GM12891 (cell line): ENCODE data around the gene SCART1.
"Not testable (repeated sequence)": the region's sequence is repeated elsewhere in the genome, so short reads cannot be mapped to it uniquely, and the experiment has no call there.

ENCODE experiments used
- DNase-seq: peaks from one replicate; pipeline ENCODE4 v3.0.0; 2011; ENCODE audit warnings: low spot score; ENCODE audit not compliant: insufficient read length
- FAIRE-seq: peaks from 2 replicates; lab custom pipeline; 2011; peaks lifted over from hg19 to GRCh38; lab: Jason Lieb, UNC
- PAX5 ChIP-seq: IDR thresholded peaks from 2 replicates; pipeline ENCODE4 v1.6.1; 2011; ENCODE audit warnings: low read length, moderate library complexity, mild to moderate bottlenecking; ENCODE audit not compliant: insufficient read depth, severe bottlenecking
- POLR2A ChIP-seq: IDR thresholded peaks from 2 replicates; pipeline ENCODE4 v1.6.1; 2011; ENCODE audit warnings: low read depth, low read length, control low read depth
- POLR2AphosphoS5 ChIP-seq: IDR thresholded peaks from 2 replicates; pipeline ENCODE4 v1.6.1; 2011; ENCODE audit warnings: low read depth, low read length, control low read depth
- POU2F2 ChIP-seq: IDR thresholded peaks from 2 replicates; pipeline ENCODE4 v1.6.1; 2011; ENCODE audit warnings: low read depth, mild to moderate bottlenecking, control low read depth, low read length, moderate library complexity
- SPI1 ChIP-seq: IDR thresholded peaks from 2 replicates; pipeline ENCODE4 v1.6.1; 2011; ENCODE audit warnings: low read depth, low read length, control low read depth
- TAF1 ChIP-seq: IDR thresholded peaks from 2 replicates; pipeline ENCODE4 v1.6.1; 2011; ENCODE audit warnings: low read depth, low read length, control low read depth

Gene SCART1

DNA sequence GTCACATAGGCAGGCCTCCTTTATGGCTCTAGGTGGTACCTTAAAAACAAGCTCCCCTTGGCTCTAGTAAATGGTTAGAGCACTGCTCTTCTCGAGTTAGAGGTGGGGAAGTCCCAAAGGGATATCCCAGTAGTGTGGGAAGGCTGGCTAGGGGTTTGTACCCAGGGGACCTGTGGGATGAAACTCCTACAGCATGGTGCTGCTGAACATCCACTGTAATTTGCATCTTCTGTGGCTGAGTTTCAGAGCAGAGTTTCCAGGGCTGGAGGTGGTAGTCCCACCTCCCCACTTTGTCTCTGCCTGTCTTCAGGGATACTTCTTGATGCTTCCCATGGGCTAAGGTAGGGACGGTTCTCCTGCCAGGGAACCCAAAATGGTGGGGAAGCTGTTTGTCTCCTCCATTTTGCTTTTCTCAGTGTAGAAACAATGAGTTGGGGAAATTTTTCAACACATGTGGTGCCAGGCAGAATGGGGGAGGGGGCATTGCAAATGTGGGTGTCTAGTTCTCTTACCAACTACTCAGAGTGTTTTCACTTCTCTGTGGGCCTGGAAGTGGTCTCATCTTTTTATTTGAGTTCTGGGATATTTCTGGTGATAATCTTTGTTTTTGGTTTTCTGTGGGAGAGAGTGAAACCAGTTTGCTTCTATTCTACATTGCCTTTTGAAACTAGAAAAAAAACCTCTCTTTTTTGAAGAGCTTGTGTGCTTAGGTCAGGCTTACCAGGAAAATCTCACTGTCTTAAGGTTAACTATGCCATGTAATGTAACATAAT is 36.3 kb downstream of the SCART1 start:
- FAIRE-seq (peak; percentile 72), DNase-seq (no peak)
- TF ChIP-seq POLR2A (no peak), POU2F2 (no peak; the same call in 1 of the 2 replicates), SPI1 (peak; percentile 65; the same call in 1 of the 2 replicates)

GRCh38 chr10:133493562-133493961 is 39.8 kb downstream of the SCART1 start:
- not testable (repeated sequence) for FAIRE-seq

DNA sequence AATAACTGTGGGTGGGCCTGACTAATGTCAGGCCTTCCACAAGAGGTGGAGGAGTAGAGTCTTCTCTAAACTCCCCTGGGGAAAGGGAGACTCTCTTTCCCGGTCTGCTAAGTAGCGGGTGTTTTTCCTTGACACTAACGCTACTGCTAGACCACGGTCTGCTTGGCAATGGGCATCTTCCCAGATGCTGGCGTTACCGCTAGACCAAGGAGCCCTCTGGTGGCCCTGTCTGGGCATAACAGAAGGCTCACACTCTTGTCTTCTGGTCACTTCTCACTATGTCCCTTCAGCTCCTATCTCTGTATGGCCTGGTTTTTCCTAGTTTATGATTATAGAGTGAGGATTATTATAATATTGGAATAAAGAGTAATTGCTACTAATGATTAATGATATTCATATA is 43.6 kb downstream of the SCART1 start:
- not testable (repeated sequence) for DNase-seq, FAIRE-seq

More at GRCh38 chr10:133493562-133493961, 39.8 kb downstream of the SCART1 start:
- DNase-seq: not testable (repeated sequence)

GRCh38 chr10:133499176-133499575 is 45.4 kb downstream of the SCART1 start:
- not testable (repeated sequence) for FAIRE-seq, DNase-seq

DNA sequence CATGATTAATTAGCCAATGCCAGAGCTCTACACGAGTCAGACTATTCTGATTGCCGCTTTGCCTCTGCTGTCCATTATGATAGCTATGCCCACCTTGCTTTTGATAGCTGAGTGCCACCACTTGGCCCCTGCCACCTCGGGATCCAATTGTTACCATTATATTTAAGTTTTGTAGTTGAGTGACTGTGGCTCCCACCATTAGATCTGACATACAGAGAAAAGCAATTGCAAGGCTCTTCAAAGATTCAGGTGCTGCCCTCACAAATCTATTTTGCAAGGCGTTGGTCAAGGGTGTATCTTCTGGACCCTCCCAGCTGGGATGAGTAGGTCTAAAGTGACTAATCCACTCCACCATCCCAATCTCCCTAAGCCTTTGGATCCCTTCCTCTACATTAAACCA is 47.2 kb downstream of the SCART1 start:
- DNase-seq, FAIRE-seq: not testable (repeated sequence)

DNA sequence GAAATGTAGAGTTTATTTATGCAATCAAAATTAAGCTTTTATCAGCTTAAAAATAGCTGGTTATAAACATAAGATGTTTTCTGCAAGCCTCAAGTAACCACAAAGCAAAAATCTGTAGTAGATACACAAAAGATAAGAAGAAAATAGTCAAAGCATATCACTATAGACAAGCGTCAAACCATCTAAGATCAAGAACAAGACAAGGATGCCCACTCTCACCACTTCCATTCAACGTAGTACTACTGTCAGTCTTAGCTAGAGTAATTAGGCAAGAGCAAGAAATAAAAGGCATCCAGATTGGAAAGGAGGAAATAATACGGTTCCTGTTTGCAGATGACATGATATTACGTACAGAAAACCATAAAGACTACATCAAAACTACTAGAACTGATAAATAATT is 56.0 kb downstream of the SCART1 start:
- FAIRE-seq: no peak
- DNase-seq: no peak
- TF ChIP-seq POLR2AphosphoS5 (no peak), SPI1 (no peak), POLR2A (no peak), TAF1 (no peak), PAX5 (no peak), POU2F2 (no peak)

DNA sequence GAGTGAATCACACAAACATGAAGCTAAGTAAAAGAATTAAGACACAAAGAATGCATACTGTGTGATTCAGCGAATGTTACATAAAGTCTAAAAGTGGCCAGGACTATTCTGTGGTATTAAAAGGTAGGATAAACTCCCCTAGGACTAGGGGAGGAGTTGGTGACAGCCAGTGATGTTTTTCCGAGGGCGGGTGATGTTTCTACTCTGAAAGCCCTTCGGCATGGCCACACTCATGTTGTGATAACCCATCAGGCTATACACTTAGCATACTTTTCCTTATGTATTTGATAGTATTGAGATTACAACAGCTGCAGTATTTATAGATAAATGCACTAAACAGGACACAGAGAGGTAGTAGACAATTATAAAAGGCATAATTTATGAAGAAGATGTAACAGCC is 57.7 kb downstream of the SCART1 start:
- DNase-seq: no peak
- no peak for FAIRE-seq
- TF ChIP-seq POLR2A (no peak), PAX5 (no peak), SPI1 (no peak), POU2F2 (no peak), POLR2AphosphoS5 (no peak), TAF1 (no peak)

- TF ChIP-seq POLR2AphosphoS5: no peak
- DNase-seq: no peak
- FAIRE-seq: no peak
Measured at GRCh38 chr10:133511907-133512528, 58.3 kb downstream of the SCART1 start.

- TF ChIP-seq POLR2A (no peak), POU2F2 (no peak), POLR2AphosphoS5 (no peak), SPI1 (no peak), TAF1 (no peak), PAX5 (no peak)
- DNase-seq (no peak), FAIRE-seq (no peak)
Measured at GRCh38 chr10:133515471-133515870, 61.7 kb downstream of the SCART1 start.

DNA sequence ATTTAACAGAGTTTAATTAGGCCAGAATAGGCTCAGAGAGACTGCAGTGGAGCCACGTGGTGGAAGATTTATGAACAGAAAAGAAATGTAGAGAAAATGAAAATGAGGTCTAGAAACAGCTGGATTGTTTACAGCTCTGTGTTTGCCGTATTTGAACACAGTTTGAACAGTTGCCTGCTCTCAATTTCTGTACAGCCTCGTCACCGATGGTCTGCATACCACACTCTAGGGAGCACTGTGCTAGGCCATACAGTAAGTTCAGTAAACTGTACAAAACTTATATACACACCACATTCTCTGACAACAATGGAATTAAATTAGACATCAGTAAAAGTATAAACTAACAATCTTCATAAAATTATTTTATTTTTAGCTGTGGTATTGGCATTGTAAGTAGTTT is 62.3 kb downstream of the SCART1 start:
- TF ChIP-seq POLR2AphosphoS5: no peak
- no peak for TF ChIP-seq POU2F2
- TF ChIP-seq TAF1: no peak
- no peak for TF ChIP-seq PAX5
- no peak for TF ChIP-seq POLR2A
- no peak for TF ChIP-seq SPI1
- no peak for FAIRE-seq
- no peak for DNase-seq

DNA sequence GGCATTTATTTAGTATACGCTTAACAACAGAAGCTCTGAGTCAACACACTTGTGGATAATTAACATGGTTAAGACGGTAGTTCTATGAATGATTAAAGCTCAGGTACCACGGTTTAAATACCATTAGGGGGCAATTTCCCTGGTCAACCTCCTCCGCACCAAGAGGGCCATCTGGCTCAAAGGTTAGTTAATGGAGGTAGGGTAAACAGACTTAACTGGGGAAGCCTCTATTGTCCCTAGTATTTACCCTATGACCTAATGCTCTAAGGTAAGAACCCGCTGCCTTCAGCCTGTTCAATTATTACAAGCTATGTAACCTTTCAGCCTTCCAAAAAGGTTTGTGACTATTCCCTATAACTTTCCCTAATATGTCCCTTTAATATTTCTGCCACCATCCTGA is 64.8 kb downstream of the SCART1 start:
- not testable (repeated sequence) for DNase-seq, FAIRE-seq
